ENCODE data around the gene EME2. TPM values are rescaled to one million over a fixed set of nuclear protein-coding genes. Genes with fewer than 3 reads are reported as not detected.

EME2 gene
- polyA plus RNA-seq, 1 donor from 2014 or later, result 1.5 TPM

GRCh38 chr16:1757714-1758461 is 14.7 kb upstream of the EME2 start:
- Mint-ChIP-seq H3K27ac (peak overlapping the region in 1 of 3 donors; percentile 31), H3K9me3 (no peaks in the 10 kb centered on the region), H3K4me3 (no peak overlapping the region), H3K27me3 (no peaks in the 10 kb centered on the region), H3K36me3 (peaks cover 2% of the 10 kb centered on the region), H3K4me1 (no peaks in the 10 kb centered on the region)

- no peaks in the 10 kb centered on the region for H3K9me3 Mint-ChIP-seq
- H3K4me1 Mint-ChIP-seq, result no peaks in the 10 kb centered on the region
- H3K27me3 Mint-ChIP-seq, result no peaks in the 10 kb centered on the region
- H3K27ac Mint-ChIP-seq, result no peak overlapping the region
- H3K36me3 Mint-ChIP-seq, result peaks cover 2% of the 10 kb centered on the region
- peak overlapping the region in 1 of 4 donors; percentile 51 for H3K4me3 Mint-ChIP-seq
Observed at GRCh38 chr16:1758923-1759322, 13.7 kb upstream of the EME2 start.

GRCh38 chr16:1759511-1759910 is 13.1 kb upstream of the EME2 start:
- H3K36me3 Mint-ChIP-seq, result peaks cover 2% of the 10 kb centered on the region
- no peaks in the 10 kb centered on the region for H3K27me3 Mint-ChIP-seq
- H3K27ac Mint-ChIP-seq, result no peak overlapping the region
- no peaks in the 10 kb centered on the region for H3K9me3 Mint-ChIP-seq
- no peak overlapping the region for H3K4me3 Mint-ChIP-seq
- H3K4me1 Mint-ChIP-seq, result no peaks in the 10 kb centered on the region

DNA sequence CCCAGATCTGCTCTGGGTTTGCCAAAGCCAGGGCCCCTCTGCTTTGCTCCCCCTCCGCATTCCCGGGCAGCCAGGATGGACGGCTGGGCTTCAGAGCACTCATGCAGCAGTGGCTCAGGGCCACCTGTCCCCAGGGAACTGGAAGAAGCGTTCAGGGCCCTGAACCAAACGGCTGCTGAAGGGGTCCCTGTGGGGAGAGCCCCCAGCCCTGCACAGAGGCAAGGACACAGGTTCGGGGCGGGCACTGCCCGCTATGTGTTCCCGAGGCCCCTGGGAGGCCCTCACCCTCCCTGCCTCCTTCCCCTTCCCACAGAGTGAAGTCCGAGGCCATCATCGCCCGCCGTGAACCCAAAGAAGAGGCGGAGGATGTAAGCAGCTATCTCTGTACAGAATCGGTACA is 11.7 kb upstream of the EME2 start:
- Mint-ChIP-seq H3K4me3 (no peak overlapping the region), H3K9me3 (no peaks in the 10 kb centered on the region), H3K27ac (peak overlapping the region; percentile 25 to 35 (median 31)), H3K36me3 (peaks cover 3% of the 10 kb centered on the region), H3K4me1 (no peaks in the 10 kb centered on the region), H3K27me3 (no peaks in the 10 kb centered on the region)

- H3K27ac Mint-ChIP-seq, result peak overlapping the region in 1 of 3 donors; percentile 84
Observed at GRCh38 chr16:1761751-1762150, 10.9 kb upstream of the EME2 start.

DNA sequence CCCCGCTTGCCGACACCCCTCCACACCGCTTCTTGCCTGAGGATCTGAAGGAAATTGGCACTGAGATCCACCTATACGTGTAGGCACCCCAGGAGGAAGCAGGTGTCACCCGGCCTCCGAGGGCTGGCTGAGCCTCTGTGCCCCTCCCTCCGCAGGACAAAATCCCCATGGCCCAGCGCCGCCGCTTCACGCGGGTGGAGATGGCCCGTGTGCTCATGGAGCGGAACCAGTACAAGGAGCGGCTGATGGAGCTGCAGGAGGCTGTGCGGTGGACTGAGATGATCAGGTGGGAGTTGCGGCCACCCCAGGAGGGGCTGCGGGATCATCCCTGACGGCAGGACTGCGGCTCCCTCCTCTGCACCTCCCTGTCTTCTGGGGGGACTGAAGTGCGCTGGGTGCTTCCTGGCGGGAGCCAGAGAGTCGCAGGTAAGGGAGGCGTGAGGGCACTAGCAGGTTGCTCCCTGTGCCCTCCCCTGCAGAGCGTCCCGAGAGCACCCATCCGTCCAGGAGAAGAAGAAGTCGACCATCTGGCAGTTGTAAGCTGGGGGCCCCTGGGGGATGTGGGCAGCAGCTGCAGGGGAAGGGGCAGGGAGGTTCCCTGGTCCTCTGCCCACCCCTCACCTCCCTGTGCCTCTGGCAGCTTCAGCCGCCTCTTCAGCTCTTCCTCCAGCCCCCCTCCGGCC is 10.3 kb upstream of the EME2 start:
- peaks cover 3% of the 10 kb centered on the region for H3K36me3 Mint-ChIP-seq
- peak overlapping the region in 1 of 3 donors; percentile 84 for H3K27ac Mint-ChIP-seq
- H3K27me3 Mint-ChIP-seq, result no peaks in the 10 kb centered on the region
- H3K9me3 Mint-ChIP-seq, result no peaks in the 10 kb centered on the region
- H3K4me1 Mint-ChIP-seq, result no peaks in the 10 kb centered on the region
- no peak overlapping the region for H3K4me3 Mint-ChIP-seq

More at GRCh38 chr16:1761751-1762150, 10.9 kb upstream of the EME2 start:
- Mint-ChIP-seq H3K36me3 (peaks cover 3% of the 10 kb centered on the region), H3K4me1 (no peaks in the 10 kb centered on the region), H3K27me3 (no peaks in the 10 kb centered on the region), H3K4me3 (no peak overlapping the region), H3K9me3 (no peaks in the 10 kb centered on the region)

- H3K27ac Mint-ChIP-seq, result peak overlapping the region in 1 of 3 donors; percentile 84
- H3K27me3 Mint-ChIP-seq, result no peaks in the 10 kb centered on the region
- H3K4me3 Mint-ChIP-seq, result no peak overlapping the region
- H3K9me3 Mint-ChIP-seq, result no peaks in the 10 kb centered on the region
- no peaks in the 10 kb centered on the region for H3K4me1 Mint-ChIP-seq
- peaks cover 3% of the 10 kb centered on the region for H3K36me3 Mint-ChIP-seq
Observed at GRCh38 chr16:1762879-1763520, 9.6 kb upstream of the EME2 start.

DNA sequence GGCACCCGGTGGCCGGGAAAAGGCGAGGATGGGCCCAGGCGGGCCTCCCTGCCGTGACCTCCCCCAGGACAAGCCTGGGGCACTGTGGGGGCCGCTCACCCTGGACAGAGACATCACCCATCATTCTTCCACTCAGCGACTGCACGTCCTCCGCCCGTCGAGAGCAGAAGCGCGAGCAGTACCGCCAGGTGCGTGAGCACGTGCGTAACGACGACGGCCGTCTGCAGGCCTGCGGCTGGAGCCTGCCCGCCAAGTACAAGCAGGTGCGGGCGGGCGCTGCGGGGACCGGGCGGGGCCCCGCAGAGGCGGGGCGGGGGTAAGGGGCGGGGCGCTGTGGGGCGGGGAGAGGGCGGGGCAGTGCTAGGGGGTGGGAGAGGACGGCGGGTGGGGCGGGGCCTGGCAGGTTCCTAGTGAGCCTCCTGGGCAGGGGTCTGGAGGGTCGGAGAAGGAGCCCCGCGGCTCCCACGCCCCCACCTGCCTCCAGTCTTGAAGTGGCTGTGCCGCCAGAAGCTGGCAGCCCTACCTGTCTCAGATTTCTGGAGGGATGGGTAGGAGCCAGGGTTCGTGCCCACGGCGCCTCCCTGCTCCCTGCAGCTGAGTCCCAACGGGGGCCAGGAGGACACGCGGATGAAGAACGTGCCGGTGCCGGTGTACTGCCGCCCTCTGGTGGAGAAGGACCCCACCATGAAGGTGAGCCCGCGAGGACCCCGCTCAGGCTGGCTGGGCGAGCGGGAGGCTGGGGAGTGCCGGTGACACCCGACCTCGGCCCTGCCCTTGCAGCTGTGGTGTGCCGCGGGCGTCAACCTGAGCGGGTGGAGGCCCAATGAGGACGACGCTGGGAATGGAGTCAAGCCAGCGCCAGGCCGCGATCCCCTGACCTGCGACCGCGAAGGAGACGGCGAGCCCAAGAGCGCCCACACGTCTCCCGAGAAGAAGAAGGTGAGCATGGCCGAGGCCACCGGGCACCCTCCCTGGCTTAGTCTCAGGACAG is 8.8 kb upstream of the EME2 start:
- Mint-ChIP-seq H3K4me3 (no peak overlapping the region), H3K9me3 (no peaks in the 10 kb centered on the region), H3K27me3 (no peaks in the 10 kb centered on the region), H3K36me3 (peaks cover 3% of the 10 kb centered on the region), H3K4me1 (no peaks in the 10 kb centered on the region), H3K27ac (no peak overlapping the region)

- Mint-ChIP-seq H3K9me3 (no peaks in the 10 kb centered on the region), H3K27me3 (no peaks in the 10 kb centered on the region), H3K36me3 (peaks cover 3% of the 10 kb centered on the region), H3K4me3 (no peak overlapping the region), H3K4me1 (peaks cover 0 to under 1% (median 0%) of the 10 kb centered on the region in 3 donors), H3K27ac (no peak overlapping the region)
Observed at GRCh38 chr16:1764971-1765370, 7.6 kb upstream of the EME2 start.

GRCh38 chr16:1765826-1766225 is 6.8 kb upstream of the EME2 start:
- Mint-ChIP-seq H3K4me3 (no peak overlapping the region), H3K27ac (no peak overlapping the region), H3K9me3 (no peaks in the 10 kb centered on the region), H3K27me3 (no peaks in the 10 kb centered on the region), H3K36me3 (peaks cover 3% of the 10 kb centered on the region), H3K4me1 (peaks cover 0 to 3% (median 0%) of the 10 kb centered on the region in 3 donors)

DNA sequence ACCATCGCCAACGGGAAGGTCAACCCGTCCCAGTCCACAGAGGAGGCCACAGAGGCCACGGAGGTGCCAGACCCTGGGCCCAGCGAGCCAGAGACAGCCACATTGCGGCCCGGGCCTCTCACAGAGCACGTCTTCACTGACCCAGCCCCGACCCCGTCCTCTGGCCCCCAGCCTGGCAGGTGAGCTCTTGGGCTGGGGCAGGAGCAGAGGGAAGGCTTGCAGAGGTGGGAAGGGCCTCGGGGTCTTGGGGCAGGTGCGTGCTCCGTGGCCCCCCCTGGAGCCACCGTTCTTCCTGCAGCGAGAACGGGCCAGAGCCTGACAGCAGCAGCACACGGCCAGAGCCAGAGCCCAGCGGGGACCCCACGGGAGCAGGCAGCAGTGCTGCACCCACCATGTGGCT is 6.4 kb upstream of the EME2 start:
- Mint-ChIP-seq H3K36me3 (peaks cover 1% of the 10 kb centered on the region), H3K4me1 (peaks cover 0 to 3% (median 0%) of the 10 kb centered on the region in 3 donors), H3K27ac (no peak overlapping the region), H3K27me3 (no peaks in the 10 kb centered on the region), H3K4me3 (no peak overlapping the region), H3K9me3 (no peaks in the 10 kb centered on the region)

DNA sequence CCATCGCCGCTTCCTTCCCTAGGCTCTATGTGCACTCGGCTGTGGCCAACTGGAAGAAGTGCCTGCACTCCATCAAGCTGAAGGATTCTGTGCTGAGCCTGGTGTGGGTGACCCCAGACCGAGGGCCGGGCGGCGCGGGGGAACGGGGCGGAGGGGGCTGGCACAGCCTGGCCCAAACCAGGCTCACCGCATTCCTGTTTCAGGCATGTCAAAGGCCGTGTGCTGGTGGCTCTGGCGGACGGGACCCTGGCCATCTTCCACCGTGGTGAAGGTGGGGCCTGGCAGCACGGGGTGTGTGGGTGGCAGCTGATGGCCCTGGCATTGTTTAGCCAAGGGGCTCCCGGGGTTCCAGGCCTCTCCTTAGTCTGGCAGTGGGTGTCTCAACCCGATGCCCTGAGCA is 5.9 kb upstream of the EME2 start:
- peak overlapping the region in 1 of 4 donors; percentile 23 for H3K4me3 Mint-ChIP-seq
- H3K9me3 Mint-ChIP-seq, result no peaks in the 10 kb centered on the region
- peaks cover 1% of the 10 kb centered on the region for H3K36me3 Mint-ChIP-seq
- no peaks in the 10 kb centered on the region for H3K27me3 Mint-ChIP-seq
- H3K4me1 Mint-ChIP-seq, result peaks cover 0 to 3% (median under 1%) of the 10 kb centered on the region in 3 donors
- H3K27ac Mint-ChIP-seq, result peak overlapping the region in 1 of 3 donors; percentile 64

DNA sequence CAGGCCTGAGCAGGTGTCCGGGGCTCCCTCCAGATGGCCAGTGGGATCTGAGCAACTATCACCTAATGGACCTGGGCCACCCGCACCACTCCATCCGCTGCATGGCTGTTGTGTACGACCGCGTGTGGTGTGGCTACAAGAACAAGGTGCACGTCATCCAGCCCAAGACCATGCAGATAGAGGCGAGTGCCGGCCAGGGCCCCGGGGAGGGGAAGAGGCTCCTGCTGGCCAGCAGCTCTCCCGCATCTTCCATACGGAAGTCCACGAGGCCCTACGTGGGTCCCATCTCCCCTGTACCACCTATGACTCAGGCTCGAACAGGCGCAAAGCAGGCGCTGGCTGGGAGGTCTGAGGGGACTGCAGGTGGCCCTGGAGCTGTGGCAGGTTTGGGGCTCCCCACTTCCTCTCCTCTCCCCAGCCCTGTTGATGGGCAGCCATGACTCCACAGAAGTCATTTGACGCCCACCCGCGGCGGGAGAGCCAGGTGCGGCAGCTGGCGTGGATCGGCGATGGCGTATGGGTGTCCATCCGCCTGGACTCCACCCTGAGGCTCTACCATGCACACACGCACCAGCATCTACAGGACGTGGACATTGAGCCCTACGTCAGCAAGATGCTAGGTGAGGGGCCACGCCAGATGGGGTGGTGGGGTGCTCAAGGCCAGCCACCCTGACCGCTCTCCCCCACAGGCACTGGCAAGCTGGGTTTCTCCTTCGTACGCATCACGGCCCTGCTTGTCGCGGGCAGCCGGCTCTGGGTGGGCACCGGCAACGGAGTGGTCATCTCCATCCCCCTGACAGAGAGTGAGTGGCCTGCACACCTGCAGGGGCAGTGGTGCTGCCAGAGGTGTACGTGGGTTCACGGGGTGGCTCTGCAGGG is 5.3 kb upstream of the EME2 start:
- no peaks in the 10 kb centered on the region for H3K9me3 Mint-ChIP-seq
- peak overlapping the region; percentile 23 to 64 (median 43) for H3K27ac Mint-ChIP-seq
- H3K4me1 Mint-ChIP-seq, result peaks cover 3 to 9% (median 7%) of the 10 kb centered on the region in 3 donors
- H3K36me3 Mint-ChIP-seq, result peaks cover 1% of the 10 kb centered on the region
- H3K4me3 Mint-ChIP-seq, result peak overlapping the region in 1 of 4 donors; percentile 23
- no peaks in the 10 kb centered on the region for H3K27me3 Mint-ChIP-seq

Measured in IgD-negative memory B cell (primary cell).